ENCODE results near the gene TTC22. TPM values are rescaled to one million over a fixed set of nuclear protein-coding genes. Genes with fewer than 3 reads are reported as not detected.

The TTC22 gene
- total RNA-seq, 1 donor from 2014 or later: 7.4 TPM

GRCh38 chr1:54757833-54758232 lies 43.3 kb downstream of the TTC22 start:
- DNase-seq (ENCODE audit: low read depth) (no peak), FAIRE-seq (peak; percentile 64)
- H3K27me3 ChIP-seq (ENCODE audit: control insufficient read depth, insufficient read depth, low read length): no peaks in the 10 kb centered on the region
- TF ChIP-seq CTCF (IDR thresholded peaks at IDR 0.05; ENCODE audit: insufficient read depth, low read length, severe bottlenecking): no peak
- no peak overlapping the region for H3K4me3 ChIP-seq (ENCODE audit: low read depth, low read length)
- H3K36me3 ChIP-seq (ENCODE audit: control insufficient read depth, insufficient read depth, low read length): peaks cover 13% of the 10 kb centered on the region

GRCh38 chr1:54754486-54755285 lies 46.4 kb downstream of the TTC22 start:
- Histone ChIP-seq H3K36me3 (ENCODE audit: control insufficient read depth, insufficient read depth, low read length) (peaks cover 13% of the 10 kb centered on the region), H3K27me3 (ENCODE audit: control insufficient read depth, insufficient read depth, low read length) (no peaks in the 10 kb centered on the region), H3K4me3 (ENCODE audit: low read depth, low read length) (no peak overlapping the region)
- TF ChIP-seq CTCF (IDR thresholded peaks at IDR 0.05; ENCODE audit: insufficient read depth, low read length, severe bottlenecking): no peak
- FAIRE-seq: peak; percentile 92
- DNase-seq (ENCODE audit: low read depth): no peak

- TF ChIP-seq CTCF (IDR thresholded peaks at IDR 0.05; ENCODE audit: insufficient read depth, low read length, severe bottlenecking): no peak
- H3K36me3 ChIP-seq (ENCODE audit: control insufficient read depth, insufficient read depth, low read length): peaks cover 13% of the 10 kb centered on the region
- H3K27me3 ChIP-seq (ENCODE audit: control insufficient read depth, insufficient read depth, low read length): peaks cover 2% of the 10 kb centered on the region
- no peak for DNase-seq (ENCODE audit: low read depth)
- no peak for FAIRE-seq
- no peak overlapping the region for H3K4me3 ChIP-seq (ENCODE audit: low read depth, low read length)
Observed at GRCh38 chr1:54754045-54754444, 47.1 kb downstream of the TTC22 start.

- FAIRE-seq: no peak
- H3K36me3 ChIP-seq (ENCODE audit: control insufficient read depth, insufficient read depth, low read length): no peaks in the 10 kb centered on the region
- H3K27me3 ChIP-seq (ENCODE audit: control insufficient read depth, insufficient read depth, low read length): peaks cover 2% of the 10 kb centered on the region
- no peak for DNase-seq (ENCODE audit: low read depth)
- no peak overlapping the region for H3K4me3 ChIP-seq (ENCODE audit: low read depth, low read length)
- no peak for TF ChIP-seq CTCF (IDR thresholded peaks at IDR 0.05; ENCODE audit: insufficient read depth, low read length, severe bottlenecking)
Observed at GRCh38 chr1:54751426-54751825, 49.7 kb downstream of the TTC22 start.

GRCh38 chr1:54750596-54750995 lies 50.5 kb downstream of the TTC22 start:
- FAIRE-seq (no peak), DNase-seq (ENCODE audit: low read depth) (no peak)
- Histone ChIP-seq H3K4me3 (ENCODE audit: low read depth, low read length) (no peak overlapping the region), H3K36me3 (ENCODE audit: control insufficient read depth, insufficient read depth, low read length) (no peaks in the 10 kb centered on the region), H3K27me3 (ENCODE audit: control insufficient read depth, insufficient read depth, low read length) (peaks cover 2% of the 10 kb centered on the region)
- TF ChIP-seq CTCF (IDR thresholded peaks at IDR 0.05; ENCODE audit: insufficient read depth, low read length, severe bottlenecking): no peak

Measured in bronchial epithelial cell (primary cell).